ENCODE data around the gene GSE1.

The GSE1 gene

DNA sequence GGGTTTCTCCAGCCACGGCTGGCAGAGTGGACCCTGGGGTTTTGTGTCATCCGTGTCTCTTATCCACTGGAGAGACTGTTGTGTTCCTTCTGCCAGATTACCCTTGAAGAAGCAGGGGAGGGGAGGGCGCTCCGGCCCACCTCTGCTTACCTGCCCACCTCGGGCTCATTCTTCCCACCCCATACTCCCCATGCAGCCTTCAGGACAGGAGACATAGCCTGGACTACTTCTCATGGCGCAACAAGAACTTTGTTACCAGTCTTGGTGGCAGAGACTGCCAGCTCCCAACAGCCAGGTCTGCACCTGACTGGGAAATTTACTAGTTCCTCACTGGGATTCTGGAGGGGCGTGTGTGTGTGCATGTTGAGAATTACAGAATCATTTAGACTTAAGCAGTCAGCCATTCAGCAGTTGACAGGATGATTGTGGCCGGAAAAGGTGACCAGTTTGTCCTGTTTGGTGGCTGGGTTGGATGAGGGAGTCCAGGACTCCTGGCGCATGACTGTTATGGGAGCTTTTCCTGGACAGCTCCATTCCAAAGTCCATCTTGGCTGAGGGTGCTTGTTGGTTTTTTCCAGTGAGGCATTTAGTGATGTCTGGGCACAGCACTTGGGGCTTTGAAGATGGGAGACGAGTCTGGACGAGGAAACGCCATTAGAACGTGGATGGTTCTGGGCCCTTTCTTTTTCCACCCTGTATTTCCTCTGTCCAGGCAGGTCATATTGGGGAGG is 8.7 kb downstream of the GSE1 start:
- DNase-seq, result no peak

DNA sequence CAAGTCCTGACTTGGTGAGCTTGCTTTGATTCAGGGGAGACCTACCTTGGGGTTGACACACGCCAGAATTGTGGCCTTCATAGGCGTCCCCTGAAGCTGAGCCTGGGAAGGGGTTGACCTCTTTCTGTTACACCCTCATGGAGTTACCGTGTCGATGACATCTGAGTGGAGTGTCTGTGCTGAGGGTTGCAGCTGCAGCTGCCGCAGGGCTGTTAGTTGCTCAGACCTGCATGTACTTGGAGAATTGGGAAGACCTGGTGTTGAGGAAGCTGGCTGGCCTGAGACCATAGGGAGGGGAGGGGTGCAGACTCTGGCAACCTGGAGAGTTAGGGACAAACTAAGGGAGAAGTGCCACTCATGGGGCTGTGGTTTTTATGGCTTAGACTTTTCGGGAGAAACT is 9.6 kb downstream of the GSE1 start:
- no peak for DNase-seq

GRCh38 chr16:85623250-85623649 is 10.1 kb downstream of the GSE1 start:
- no peak for DNase-seq

- no peak for DNase-seq
Observed at GRCh38 chr16:85623997-85624601, 11.0 kb downstream of the GSE1 start.

- no peak for DNase-seq
Observed at GRCh38 chr16:85624646-85625045, 11.5 kb downstream of the GSE1 start.

- DNase-seq, result no peak
Observed at GRCh38 chr16:85625053-85625452, 11.9 kb downstream of the GSE1 start.

DNA sequence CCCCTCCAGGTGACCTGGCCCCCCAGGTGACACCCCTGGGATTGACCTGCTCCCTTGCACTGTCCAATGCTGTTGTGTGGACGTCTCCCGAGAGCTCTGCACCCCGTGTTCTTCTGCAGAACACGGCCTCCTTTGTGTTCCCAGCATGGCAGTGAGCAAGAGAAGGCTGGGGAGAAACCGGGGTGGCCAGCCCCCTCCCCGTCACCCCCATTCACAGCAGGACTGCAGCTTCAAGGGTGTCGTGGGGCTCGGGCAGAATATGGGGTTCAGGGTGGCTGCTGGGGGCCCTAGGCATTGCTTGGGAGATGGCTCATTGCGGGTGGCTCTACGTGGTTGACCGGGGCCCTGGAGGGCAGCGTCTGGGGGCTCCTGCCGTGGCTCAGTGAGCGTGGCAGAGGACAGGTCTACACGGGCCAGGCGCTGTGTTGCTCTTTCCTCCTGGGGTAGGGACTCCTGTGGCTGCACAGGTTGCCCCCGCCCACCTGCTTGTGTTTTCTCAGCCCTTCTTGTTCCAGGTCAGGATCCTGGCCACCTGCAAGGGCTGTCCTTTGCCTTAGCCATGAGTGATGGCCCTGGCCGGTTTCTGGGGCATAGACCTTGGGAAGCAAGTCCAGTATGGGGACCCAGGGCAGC is 12.5 kb downstream of the GSE1 start:
- DNase-seq, result no peak

GRCh38 chr16:85626191-85626981 is 13.3 kb downstream of the GSE1 start:
- DNase-seq, result no peak

DNA sequence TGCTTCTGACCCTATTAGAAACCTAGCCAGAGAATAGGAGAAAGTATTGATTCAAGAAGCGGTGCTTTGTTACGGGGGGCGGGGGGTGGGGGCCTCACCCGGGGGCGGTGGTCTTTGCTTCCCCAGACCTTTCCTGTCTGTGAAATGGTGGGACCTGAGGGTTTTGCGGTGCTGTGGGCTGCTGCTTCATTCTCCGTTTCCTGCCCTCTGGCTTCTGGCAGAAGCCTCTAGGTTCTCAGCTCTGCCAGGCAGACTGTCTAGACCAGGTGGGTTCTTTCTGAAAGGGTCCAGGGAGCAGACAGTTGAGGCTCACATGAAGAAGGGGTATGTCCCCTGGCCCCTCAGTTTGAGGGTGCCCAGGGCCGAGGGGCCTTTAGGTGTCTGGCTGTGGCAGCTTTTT is 14.0 kb downstream of the GSE1 start:
- DNase-seq, result no peak

DNA sequence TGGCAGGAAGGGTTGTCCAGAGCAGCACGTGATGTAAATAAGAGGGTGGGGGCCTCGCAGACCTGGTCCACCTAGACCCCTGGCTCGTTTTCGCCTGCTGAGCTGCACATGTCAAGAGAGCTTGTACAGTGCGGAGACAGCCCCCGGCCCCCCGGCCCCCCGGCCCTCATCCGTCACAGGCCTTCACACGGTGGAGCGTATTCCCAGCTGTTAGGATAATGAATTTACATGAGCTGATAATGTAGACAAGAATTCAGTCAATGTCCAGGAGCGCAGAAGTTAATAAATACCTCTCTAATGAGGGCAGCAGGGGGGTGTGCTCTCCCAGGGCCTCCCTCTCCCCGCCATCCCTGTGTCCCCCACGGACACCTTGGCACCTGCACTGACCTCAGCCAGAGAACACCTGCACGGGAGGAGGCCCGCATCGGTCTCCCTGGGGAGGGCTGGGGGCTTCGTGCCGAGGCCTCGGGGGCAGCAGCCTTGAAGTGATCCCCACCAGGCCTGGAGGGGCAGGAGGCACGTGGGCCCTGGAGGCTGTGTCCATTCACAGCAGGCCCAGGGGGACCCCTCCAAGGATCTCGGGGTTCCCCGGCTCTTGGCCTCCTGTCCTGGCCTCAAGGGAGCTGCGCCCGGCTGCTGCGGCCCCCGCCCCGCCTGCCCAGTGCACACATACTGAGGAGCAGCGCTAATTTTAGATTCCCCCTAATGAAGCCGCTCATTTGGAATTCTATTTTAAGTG is 14.6 kb downstream of the GSE1 start:
- DNase-seq, result no peak

DNA sequence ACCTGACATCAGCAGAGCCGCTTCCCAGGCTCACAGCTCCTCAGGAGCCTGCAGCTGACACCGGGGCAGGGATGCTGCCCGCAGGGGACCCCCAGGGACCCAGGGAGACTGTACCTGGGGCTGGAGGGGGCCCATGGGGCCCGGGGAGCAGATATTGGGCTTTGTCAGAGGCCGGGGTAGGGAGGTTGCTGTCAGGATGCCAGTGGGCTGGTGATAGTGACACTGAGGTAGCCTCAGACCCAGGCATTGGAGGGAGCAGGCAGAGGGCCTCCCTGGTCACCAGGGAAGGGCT is 15.1 kb downstream of the GSE1 start:
- DNase-seq, result no peak

DNA sequence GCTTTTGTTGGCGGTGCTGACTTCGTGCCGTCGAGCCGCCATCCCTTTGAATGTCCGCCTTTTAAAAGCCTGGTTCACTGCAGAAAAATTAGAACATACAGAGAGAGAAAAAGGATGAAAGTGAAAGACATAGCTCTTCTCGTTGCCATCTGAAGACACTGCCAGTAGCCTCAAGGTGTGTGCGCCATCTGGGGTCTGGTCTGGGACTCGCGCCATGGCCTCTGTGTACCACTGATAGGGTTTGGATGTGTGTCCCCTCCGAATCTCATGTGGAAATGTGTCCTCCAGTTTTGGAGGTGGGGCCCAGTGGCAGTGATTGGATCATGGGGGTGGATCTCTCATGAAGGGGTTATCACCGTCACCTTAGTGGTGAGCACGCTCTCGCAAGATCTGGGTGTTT is 15.5 kb downstream of the GSE1 start:
- no peak for DNase-seq

DNA sequence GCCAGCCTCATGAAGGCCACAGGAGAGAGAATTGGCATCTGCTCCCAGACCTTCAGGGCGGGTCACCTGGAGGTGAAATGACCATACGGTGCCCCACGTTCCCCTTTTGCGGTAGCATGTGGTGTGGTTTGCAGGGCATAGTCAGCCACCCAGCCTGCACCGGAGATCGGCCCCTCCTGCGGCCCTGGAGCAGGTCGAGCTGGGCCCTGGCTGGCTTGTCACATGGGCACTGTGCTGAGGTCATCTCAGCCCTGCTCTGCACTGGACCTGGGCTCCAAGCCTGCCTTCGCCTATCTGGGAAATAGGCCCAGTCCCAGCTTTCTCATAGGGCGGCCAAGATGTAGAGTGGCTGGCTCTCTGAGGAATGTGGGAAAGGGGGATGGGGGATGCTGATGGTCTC is 16.2 kb downstream of the GSE1 start:
- no peak for DNase-seq

- no peak for DNase-seq
Observed at GRCh38 chr16:85629853-85630252, 16.7 kb downstream of the GSE1 start.

DNA sequence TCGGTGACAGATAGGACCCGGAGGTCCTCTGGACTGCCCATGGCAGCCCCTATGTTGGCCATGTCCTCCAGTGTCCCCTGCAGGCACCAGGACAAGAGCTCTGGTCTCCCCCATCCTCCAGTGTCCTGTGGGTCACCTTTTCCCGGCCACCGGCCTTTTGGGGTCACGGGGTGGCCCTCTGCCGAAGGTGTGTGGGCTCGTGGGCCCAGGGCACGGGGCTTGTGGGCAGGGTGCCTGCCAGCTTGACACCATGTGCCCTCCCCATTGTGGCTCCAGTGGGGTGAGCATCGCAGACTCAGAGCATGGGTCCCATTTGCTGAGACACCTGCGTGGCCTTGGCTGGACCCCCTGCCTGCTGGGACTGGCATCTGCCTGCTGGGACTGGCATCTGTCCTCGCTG is 18.1 kb downstream of the GSE1 start:
- DNase-seq, result no peak

DNA sequence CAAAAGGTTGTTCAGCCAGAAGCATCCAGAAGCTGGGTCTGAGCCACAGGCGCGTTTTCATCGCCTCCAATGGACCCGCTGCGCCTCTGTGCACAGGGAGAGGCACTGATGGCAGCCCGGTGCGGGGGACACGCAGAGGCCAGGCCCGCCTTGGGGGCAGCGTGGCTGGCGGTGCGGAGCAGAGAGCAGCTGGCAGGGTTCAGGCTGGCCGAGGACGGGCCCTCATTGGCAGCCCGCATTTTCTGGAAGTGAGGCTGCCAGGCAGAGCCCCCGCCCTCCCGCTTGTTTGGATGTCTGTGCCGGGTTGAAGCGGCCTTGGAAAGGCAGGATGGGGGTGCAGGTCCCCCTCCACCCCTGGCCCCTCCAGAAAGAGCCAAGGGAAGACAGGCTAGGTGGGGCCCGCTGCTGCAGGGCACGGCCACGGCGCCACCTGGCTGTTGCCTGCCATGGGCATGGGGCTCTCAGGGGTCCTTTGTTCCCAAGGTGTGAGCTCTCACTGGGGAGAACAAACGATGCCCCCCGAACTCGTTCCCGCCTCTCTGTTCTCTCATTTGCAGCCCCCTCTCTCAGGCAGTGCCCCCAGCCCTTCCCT is 18.8 kb downstream of the GSE1 start:
- no peak for DNase-seq

DNA sequence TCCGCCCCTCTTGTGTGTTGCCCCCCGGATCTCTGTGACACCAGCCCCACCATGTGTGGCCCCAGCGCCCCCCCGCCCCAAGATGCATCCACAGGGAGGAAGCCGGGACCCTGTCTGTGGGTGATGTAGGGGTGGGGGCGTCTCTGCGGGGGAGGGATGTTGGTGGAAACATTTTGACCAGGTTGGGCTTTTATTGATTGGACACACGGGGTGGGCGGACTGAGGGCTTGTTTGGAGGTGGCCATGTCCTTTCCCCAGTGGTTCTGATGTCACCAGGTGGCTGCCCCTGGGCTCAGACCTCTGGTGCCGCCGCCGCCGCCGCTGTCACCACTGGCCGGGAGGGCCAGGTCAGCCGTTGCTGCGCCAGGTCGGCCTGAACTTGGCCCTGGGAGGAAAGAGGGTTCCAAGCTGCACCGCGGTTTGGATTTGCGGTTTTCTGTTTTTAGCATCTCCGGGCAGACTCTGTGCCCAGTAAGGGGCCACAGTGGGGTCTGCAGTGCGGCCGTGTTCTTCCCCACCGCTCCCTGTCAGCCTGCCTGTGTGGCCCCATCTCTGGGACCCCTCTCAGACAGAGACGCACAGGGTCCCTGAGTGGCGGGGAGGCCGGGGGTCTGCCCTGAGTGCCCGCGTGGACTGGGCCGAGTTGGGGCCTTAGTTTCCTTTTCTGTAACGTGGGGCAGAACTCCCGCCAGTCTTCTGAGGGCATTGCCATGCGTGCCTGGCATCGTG is 19.8 kb downstream of the GSE1 start:
- DNase-seq, result no peak

- DNase-seq, result no peak
Observed at GRCh38 chr16:85633438-85633743, 20.3 kb downstream of the GSE1 start.

- no peak for DNase-seq
Observed at GRCh38 chr16:85633888-85634287, 20.8 kb downstream of the GSE1 start.

GRCh38 chr16:85634747-85635544 is 21.8 kb downstream of the GSE1 start:
- no peak for DNase-seq

GRCh38 chr16:85635545-85636140 is 22.5 kb downstream of the GSE1 start:
- no peak for DNase-seq
